ENCODE data around the gene HMX2. TPM values are rescaled to one million over a fixed set of nuclear protein-coding genes. Genes with fewer than 3 reads are reported as not detected.

HMX2 gene, protein sequence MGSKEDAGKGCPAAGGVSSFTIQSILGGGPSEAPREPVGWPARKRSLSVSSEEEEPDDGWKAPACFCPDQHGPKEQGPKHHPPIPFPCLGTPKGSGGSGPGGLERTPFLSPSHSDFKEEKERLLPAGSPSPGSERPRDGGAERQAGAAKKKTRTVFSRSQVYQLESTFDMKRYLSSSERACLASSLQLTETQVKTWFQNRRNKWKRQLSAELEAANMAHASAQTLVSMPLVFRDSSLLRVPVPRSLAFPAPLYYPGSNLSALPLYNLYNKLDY
- not detected for polyA plus RNA-seq (2013, experiment 1 of 2)
- not detected for polyA plus RNA-seq (2013, experiment 2 of 2)

DNA sequence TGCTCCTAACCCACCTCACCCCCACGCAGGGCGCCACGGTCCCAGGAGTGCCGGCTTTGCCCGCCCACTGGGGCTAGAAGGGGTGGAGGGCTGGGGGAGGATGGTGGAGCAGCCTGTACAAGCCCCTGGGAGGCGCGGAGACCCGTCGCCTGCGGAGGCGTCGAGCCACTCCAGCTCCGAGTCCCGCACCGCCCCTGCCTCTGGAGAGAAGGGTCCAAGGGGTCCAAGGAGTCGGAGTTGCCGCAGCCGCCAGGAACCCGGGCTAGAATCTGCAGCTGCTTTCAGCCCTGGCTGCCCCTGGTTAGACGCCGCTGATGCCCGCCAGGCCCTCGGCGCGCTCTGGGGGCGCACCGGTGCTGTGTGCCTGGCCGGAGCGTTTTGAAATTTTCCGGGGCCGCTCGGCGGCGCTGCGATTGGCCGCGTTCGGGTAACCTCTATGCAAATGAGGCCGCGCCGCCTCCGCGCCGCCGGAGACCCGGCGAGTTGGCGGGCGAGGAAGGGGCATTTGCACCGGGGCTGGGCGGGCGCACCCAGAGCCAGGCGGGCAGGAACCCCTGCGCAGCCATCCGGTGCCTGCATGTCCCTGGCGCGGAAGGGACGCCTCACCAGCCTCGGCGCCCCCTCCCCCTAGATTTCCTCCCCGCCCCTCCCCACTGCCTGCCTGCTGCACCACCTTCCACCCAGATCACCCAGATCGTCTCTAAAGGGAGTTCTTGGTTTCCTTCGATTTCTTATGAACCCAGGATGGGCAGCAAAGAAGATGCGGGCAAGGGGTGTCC lies at the start of gene HMX2:
TSS of gene HMX2 (plus strand) at position 502 of the 779 bp plus-strand sequence. CDS start at position 745, 243 bp downstream.
- Histone ChIP-seq H2AFZ (ENCODE audit: low read length) (peak within 1 kb of the TSS; percentile 63), H3K4me1 (ENCODE audit: control insufficient read depth in 2 of 2, insufficient read depth in 1 of 2, low read depth in 1 of 2, low read length in 2 of 2) (peaks cover 11 to 17% of the 10 kb centered on the region in 2 donors), H3K18ac (ENCODE audit: low read length) (peak within 1 kb of the TSS; percentile 77), H3K36me3 (replicated peaks in 1 of 2; ENCODE audit: control insufficient read depth in 2 of 2, insufficient read depth in 2 of 2, low read length in 2 of 2) (no peaks in the 10 kb centered on the region), H3K9me3 (replicated peaks in 1 of 2; ENCODE audit: control insufficient read depth in 2 of 2, insufficient read depth in 1 of 2, low read depth in 1 of 2, low read length in 2 of 2) (peaks cover 0 to 2% of the 10 kb centered on the region in 2 donors), H2BK15ac (ENCODE audit: low read length) (peak within 1 kb of the TSS; percentile 19), H3K79me1 (ENCODE audit: low read depth, low read length) (peaks cover 2% of the 10 kb centered on the region), H3K27me3 (ENCODE audit: control insufficient read depth in 3 of 3, insufficient read depth in 3 of 3, low read depth in 1 of 3, low read length in 3 of 3) (peaks cover 71 to 100% (median 98%) of the 10 kb centered on the region in 3 experiments), H3K14ac (ENCODE audit: low read length) (no peak within 1 kb of the TSS), H2BK120ac (ENCODE audit: low read depth, low read length) (no peak within 1 kb of the TSS), H3K4ac (ENCODE audit: low read length) (no peak within 1 kb of the TSS), H4K8ac (ENCODE audit: low read depth, low read length) (no peak within 1 kb of the TSS), H4K91ac (ENCODE audit: low read depth, low read length, poor library complexity) (no peak within 1 kb of the TSS), H3K9ac (ENCODE audit: low read depth, low read length, poor library complexity) (no peak within 1 kb of the TSS), H3K23ac (ENCODE audit: low read depth, low read length, poor library complexity) (no peak within 1 kb of the TSS), H3K4me2 (ENCODE audit: insufficient read depth, low read length, poor library complexity, severe bottlenecking) (peak within 1 kb of the TSS; percentile 48), H3K4me3 (ENCODE audit: low read length in 2 of 2) (no peak within 1 kb of the TSS), H2AK5ac (ENCODE audit: low read depth, low read length) (peak within 1 kb of the TSS; percentile 50), H3K27ac (replicated peaks; ENCODE audit: low read length) (no peak within 1 kb of the TSS), H2BK5ac (ENCODE audit: low read length) (peak within 1 kb of the TSS; percentile 31), H2BK12ac (ENCODE audit: low read length) (no peak within 1 kb of the TSS)
- WGBS, 2 donors (ENCODE audit: extremely low coverage in 2 of 2, insufficient read length in 2 of 2, insufficient replicate concordance in 1 of 2): no CpG with 5 or more reads among the region's 64 CpGs
- peak; percentile 67 for DNase-seq (ENCODE audit: low spot score)

DNA sequence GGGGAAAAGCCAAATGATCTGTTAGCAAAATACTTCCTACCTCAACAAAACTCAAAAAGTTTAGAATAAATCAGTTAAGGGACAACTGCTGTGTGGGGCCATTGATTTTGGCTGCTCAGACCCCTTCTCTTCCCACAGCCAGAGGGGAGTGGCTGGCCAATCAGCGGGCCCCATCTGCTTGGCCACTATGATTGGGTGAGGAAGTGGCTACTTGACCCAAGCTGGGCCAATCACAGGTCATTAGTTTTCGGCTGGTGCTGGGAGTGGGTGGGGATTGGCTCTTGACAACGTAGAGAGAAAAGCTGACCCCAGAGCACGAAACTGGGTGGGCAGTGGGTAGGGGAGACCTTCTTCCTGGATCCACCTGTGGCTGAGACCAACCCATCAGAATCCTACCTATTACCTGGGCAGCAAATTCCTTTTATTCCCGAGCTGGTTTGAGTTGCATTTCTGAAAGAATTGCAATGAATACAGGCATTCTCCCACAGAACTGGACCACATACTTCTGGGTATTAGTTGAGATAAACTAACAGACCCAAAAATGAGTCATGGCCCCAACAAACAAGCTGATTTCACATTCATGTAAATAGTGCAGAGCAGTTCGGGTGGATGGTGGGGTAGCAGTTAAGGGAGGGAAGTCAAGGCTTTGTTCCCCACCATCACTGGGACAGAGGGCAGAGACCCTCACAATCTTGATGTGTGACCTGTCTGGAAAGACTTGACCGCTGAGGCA lies 47.7 kb upstream of the HMX2 start:
- no peak overlapping the region for H4K8ac ChIP-seq (ENCODE audit: low read depth, low read length)
- no peak overlapping the region for H3K9ac ChIP-seq (ENCODE audit: low read depth, low read length, poor library complexity)
- no peak overlapping the region for H2BK12ac ChIP-seq (ENCODE audit: low read length)
- H2BK5ac ChIP-seq (ENCODE audit: low read length): no peak overlapping the region
- no peak overlapping the region for H3K23ac ChIP-seq (ENCODE audit: low read depth, low read length, poor library complexity)
- no peak overlapping the region for H2AFZ ChIP-seq (ENCODE audit: low read length)
- no peak overlapping the region for H2AK5ac ChIP-seq (ENCODE audit: low read depth, low read length)
- H3K27me3 ChIP-seq (ENCODE audit: control insufficient read depth in 3 of 3, insufficient read depth in 3 of 3, low read depth in 1 of 3, low read length in 3 of 3): peaks cover 0 to 18% (median 0%) of the 10 kb centered on the region in 3 experiments
- H3K9me3 ChIP-seq (replicated peaks in 1 of 2; ENCODE audit: control insufficient read depth in 2 of 2, insufficient read depth in 1 of 2, low read depth in 1 of 2, low read length in 2 of 2): no peaks in the 10 kb centered on the region
- H3K4me3 ChIP-seq (ENCODE audit: low read length in 2 of 2): no peak overlapping the region
- no peak overlapping the region for H3K4me2 ChIP-seq (ENCODE audit: insufficient read depth, low read length, poor library complexity, severe bottlenecking)
- H3K27ac ChIP-seq (replicated peaks; ENCODE audit: low read length): no peak overlapping the region
- H3K18ac ChIP-seq (ENCODE audit: low read length): no peak overlapping the region
- H3K4ac ChIP-seq (ENCODE audit: low read length): no peak overlapping the region
- H3K36me3 ChIP-seq (replicated peaks in 1 of 2; ENCODE audit: control insufficient read depth in 2 of 2, insufficient read depth in 2 of 2, low read length in 2 of 2): no peaks in the 10 kb centered on the region
- no peak overlapping the region for H2BK120ac ChIP-seq (ENCODE audit: low read depth, low read length)
- H3K79me1 ChIP-seq (ENCODE audit: low read depth, low read length): no peaks in the 10 kb centered on the region
- H3K14ac ChIP-seq (ENCODE audit: low read length): no peak overlapping the region
- no peak for DNase-seq (ENCODE audit: low spot score)
- H2BK15ac ChIP-seq (ENCODE audit: low read length): no peak overlapping the region
- H4K91ac ChIP-seq (ENCODE audit: low read depth, low read length, poor library complexity): no peak overlapping the region
- WGBS, 2 donors (ENCODE audit: extremely low coverage in 2 of 2, insufficient read length in 2 of 2, insufficient replicate concordance in 1 of 2): no CpG with 5 or more reads among the region's 7 CpGs
- no peaks in the 10 kb centered on the region for H3K4me1 ChIP-seq (ENCODE audit: control insufficient read depth in 2 of 2, insufficient read depth in 1 of 2, low read depth in 1 of 2, low read length in 2 of 2)

DNA sequence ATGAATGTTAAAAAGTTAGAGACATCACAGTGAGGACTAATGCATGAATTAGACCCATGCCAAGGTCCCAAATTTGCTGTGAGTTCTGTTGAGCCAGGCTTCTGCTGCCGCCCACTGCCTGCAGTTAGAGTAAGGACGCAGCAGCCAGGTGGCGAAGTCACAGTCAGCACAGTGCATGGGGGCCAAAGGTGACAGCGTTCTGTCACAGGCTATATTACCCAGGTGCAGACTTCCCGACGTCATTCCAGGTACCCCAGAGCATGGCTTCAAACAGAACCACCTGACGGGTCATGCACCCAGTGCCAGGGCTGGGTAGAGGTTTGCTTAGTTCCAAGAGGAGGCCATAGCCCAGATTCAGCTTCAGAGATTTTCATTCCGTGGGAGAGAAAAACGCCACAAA lies 46.1 kb upstream of the HMX2 start:
- H4K8ac ChIP-seq (ENCODE audit: low read depth, low read length): no peak overlapping the region
- H3K14ac ChIP-seq (ENCODE audit: low read length): no peak overlapping the region
- H4K91ac ChIP-seq (ENCODE audit: low read depth, low read length, poor library complexity): no peak overlapping the region
- H2AFZ ChIP-seq (ENCODE audit: low read length): no peak overlapping the region
- H3K27me3 ChIP-seq (ENCODE audit: control insufficient read depth in 3 of 3, insufficient read depth in 3 of 3, low read depth in 1 of 3, low read length in 3 of 3): peaks cover 0 to 24% (median 0%) of the 10 kb centered on the region in 3 experiments
- H3K4ac ChIP-seq (ENCODE audit: low read length): no peak overlapping the region
- H3K36me3 ChIP-seq (replicated peaks in 1 of 2; ENCODE audit: control insufficient read depth in 2 of 2, insufficient read depth in 2 of 2, low read length in 2 of 2): no peaks in the 10 kb centered on the region
- H2BK15ac ChIP-seq (ENCODE audit: low read length): no peak overlapping the region
- H3K27ac ChIP-seq (replicated peaks; ENCODE audit: low read length): no peak overlapping the region
- peaks cover 0 to 1% of the 10 kb centered on the region in 2 donors for H3K9me3 ChIP-seq (replicated peaks in 1 of 2; ENCODE audit: control insufficient read depth in 2 of 2, insufficient read depth in 1 of 2, low read depth in 1 of 2, low read length in 2 of 2)
- no peak overlapping the region for H3K23ac ChIP-seq (ENCODE audit: low read depth, low read length, poor library complexity)
- no peak overlapping the region for H2BK120ac ChIP-seq (ENCODE audit: low read depth, low read length)
- no peak for DNase-seq (ENCODE audit: low spot score)
- H3K18ac ChIP-seq (ENCODE audit: low read length): no peak overlapping the region
- WGBS, 2 donors (ENCODE audit: extremely low coverage in 2 of 2, insufficient read length in 2 of 2, insufficient replicate concordance in 1 of 2): no CpG with 5 or more reads among the region's 9 CpGs
- H2BK12ac ChIP-seq (ENCODE audit: low read length): no peak overlapping the region
- no peaks in the 10 kb centered on the region for H3K4me1 ChIP-seq (ENCODE audit: control insufficient read depth in 2 of 2, insufficient read depth in 1 of 2, low read depth in 1 of 2, low read length in 2 of 2)
- H3K79me1 ChIP-seq (ENCODE audit: low read depth, low read length): no peaks in the 10 kb centered on the region
- no peak overlapping the region for H2BK5ac ChIP-seq (ENCODE audit: low read length)
- no peak overlapping the region for H2AK5ac ChIP-seq (ENCODE audit: low read depth, low read length)
- no peak overlapping the region for H3K4me2 ChIP-seq (ENCODE audit: insufficient read depth, low read length, poor library complexity, severe bottlenecking)
- no peak overlapping the region for H3K4me3 ChIP-seq (ENCODE audit: low read length in 2 of 2)
- no peak overlapping the region for H3K9ac ChIP-seq (ENCODE audit: low read depth, low read length, poor library complexity)
